Uterus (tissue), 2 donors: ENCODE measurements around the gene ATP10A.

Experiments used
- POLR2A ChIP-seq, 2 donors: fragments of 450-650 bp; IDR thresholded peaks; one replicate each; pipeline ENCODE4 v1.6.1; 2016; ENCODE audit warnings: antibody characterized with exemption in 2 of 2, mild to moderate bottlenecking in 1 of 2, moderate library complexity in 1 of 2
- TF ChIP-seq, protein P1 (sequence below), 4 experiments: fragments of 200-600 bp in 2 of 4; fragments of 450-650 bp in 2 of 4; sonication (generic) in 2 of 4; IDR thresholded peaks; one replicate each; pipeline ENCODE4 v1.5.1; 2016 to 2019; ENCODE audit warnings: antibody characterized with exemption in 4 of 4, mild to moderate bottlenecking in 2 of 4, moderate library complexity in 1 of 4

DNA sequence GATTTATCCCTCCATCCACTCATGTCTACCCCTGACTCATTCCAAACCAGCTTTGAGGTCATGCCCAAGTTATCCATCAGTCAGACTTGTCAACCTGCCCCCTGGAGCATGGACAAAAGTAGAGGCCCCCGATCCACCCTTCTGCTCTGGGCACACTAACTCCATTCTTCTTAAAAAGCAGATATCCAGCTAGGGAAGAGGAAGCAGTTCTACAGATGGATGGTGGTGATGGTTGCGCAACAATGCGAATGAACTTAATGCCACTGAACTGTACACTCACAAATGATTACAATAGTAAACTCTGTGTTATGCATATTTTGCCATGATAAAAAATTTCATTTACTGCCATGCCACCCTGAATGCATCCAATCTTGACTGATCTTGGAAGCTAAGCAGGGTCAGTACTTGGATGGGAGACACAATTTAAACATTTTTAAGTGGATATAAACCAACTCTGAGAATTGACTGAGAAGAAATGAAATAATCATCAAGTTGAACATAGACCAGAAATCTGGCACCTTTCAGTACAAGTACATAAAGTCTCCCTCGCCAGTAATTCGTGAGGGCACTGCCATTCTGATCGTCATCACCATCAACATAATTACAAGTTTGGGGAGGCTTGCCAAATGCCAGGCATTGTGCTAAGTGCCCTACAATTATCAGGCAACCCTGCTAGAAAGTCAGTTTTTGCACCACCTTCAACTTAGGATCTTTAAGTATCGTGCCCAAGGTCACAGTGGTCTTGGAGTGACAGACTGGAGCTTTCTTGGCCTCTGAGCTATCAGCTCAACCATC lies 124.8 kb downstream of the ATP10A start:
- TF ChIP-seq, protein P1, sequence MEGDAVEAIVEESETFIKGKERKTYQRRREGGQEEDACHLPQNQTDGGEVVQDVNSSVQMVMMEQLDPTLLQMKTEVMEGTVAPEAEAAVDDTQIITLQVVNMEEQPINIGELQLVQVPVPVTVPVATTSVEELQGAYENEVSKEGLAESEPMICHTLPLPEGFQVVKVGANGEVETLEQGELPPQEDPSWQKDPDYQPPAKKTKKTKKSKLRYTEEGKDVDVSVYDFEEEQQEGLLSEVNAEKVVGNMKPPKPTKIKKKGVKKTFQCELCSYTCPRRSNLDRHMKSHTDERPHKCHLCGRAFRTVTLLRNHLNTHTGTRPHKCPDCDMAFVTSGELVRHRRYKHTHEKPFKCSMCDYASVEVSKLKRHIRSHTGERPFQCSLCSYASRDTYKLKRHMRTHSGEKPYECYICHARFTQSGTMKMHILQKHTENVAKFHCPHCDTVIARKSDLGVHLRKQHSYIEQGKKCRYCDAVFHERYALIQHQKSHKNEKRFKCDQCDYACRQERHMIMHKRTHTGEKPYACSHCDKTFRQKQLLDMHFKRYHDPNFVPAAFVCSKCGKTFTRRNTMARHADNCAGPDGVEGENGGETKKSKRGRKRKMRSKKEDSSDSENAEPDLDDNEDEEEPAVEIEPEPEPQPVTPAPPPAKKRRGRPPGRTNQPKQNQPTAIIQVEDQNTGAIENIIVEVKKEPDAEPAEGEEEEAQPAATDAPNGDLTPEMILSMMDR (IDR thresholded peaks at IDR 0.05): no peak
- TF ChIP-seq POLR2A (IDR thresholded peaks at IDR 0.05): no peak
